ENCODE results near the gene CDPF1. TPM values are rescaled to one million over a fixed set of nuclear protein-coding genes. Genes with fewer than 3 reads are reported as not detected.

The CDPF1 gene
- total RNA-seq, 1 experiment from 2014 or later = 11.2 TPM

- TF ChIP-seq TCF7L2 (IDR thresholded peaks at IDR 0.05; ENCODE audit: low read depth, low read length) (no peak), SIN3A (IDR thresholded peaks at IDR 0.05; ENCODE audit: borderline replicate concordance, insufficient read depth, low read depth, low read length) (no peak), REST (IDR thresholded peaks at IDR 0.05; ENCODE audit: insufficient read depth in 1 of 2, low read depth in 2 of 2, low read length in 1 of 2) (no peak), POLR2AphosphoS5 (IDR thresholded peaks at IDR 0.05; ENCODE audit: low read depth, low read length) (no peak), CTCF (IDR thresholded peaks at IDR 0.05) (no peak)
- Histone ChIP-seq H3K27ac (ENCODE audit: low read length) (no peak overlapping the region), H3K36me3 (ENCODE audit: control insufficient read depth, insufficient read depth, low read length) (no peaks in the 10 kb centered on the region), H3K27me3 (ENCODE audit: control insufficient read depth, insufficient read depth, low read length) (no peaks in the 10 kb centered on the region), H3K4me1 (ENCODE audit: control insufficient read depth, insufficient read depth, low read length) (no peaks in the 10 kb centered on the region), H3K9me3 (ENCODE audit: control insufficient read depth, insufficient read depth, low read depth, low read length) (no peaks in the 10 kb centered on the region), H3K4me3 (ENCODE audit: low read depth in 2 of 2, low read length in 2 of 2) (no peak overlapping the region)
- DNase-seq (ENCODE audit: low read depth, low spot score) (no peak), ATAC-seq (no peak)
- CTCF ChIA-PET = no interaction called here
- POLR2A ChIA-PET = no interaction called here
- intact Hi-C loops (cut with micrococcal nuclease; ENCODE audit: unreplicated experiment) (no loop called here), in situ Hi-C loops (cut with HindIII; ENCODE audit: low pct_unique_long_range_greater_than_20kb, low sequenced_read_pairs) (no loop called here)
- BruUV-seq (replicated peaks) = no TSS peak
Measured at GRCh38 chr22:46209262-46209661, 40.8 kb downstream of the CDPF1 start.

- BruUV-seq (replicated peaks) = no TSS peak
- intact Hi-C loops (cut with micrococcal nuclease; ENCODE audit: unreplicated experiment) (no loop called here), in situ Hi-C loops (cut with HindIII; ENCODE audit: low pct_unique_long_range_greater_than_20kb, low sequenced_read_pairs) (no loop called here)
- Histone ChIP-seq H3K9me3 (ENCODE audit: control insufficient read depth, insufficient read depth, low read depth, low read length) (no peaks in the 10 kb centered on the region), H3K27ac (ENCODE audit: low read length) (no peak overlapping the region), H3K4me3 (ENCODE audit: low read depth in 2 of 2, low read length in 2 of 2) (no peak overlapping the region), H3K36me3 (ENCODE audit: control insufficient read depth, insufficient read depth, low read length) (no peaks in the 10 kb centered on the region), H3K4me1 (ENCODE audit: control insufficient read depth, insufficient read depth, low read length) (peaks cover 5% of the 10 kb centered on the region; the same call in 1 of the 2 replicates), H3K27me3 (ENCODE audit: control insufficient read depth, insufficient read depth, low read length) (no peaks in the 10 kb centered on the region)
- no peak for TF ChIP-seq REST (IDR thresholded peaks at IDR 0.05; ENCODE audit: insufficient read depth in 1 of 2, low read depth in 2 of 2, low read length in 1 of 2)
- TF ChIP-seq POLR2AphosphoS5 (IDR thresholded peaks at IDR 0.05; ENCODE audit: low read depth, low read length) = no peak
- TF ChIP-seq SIN3A (IDR thresholded peaks at IDR 0.05; ENCODE audit: borderline replicate concordance, insufficient read depth, low read depth, low read length) = no peak
- TF ChIP-seq TCF7L2 (IDR thresholded peaks at IDR 0.05; ENCODE audit: low read depth, low read length) = no peak
- no peak for TF ChIP-seq CTCF (IDR thresholded peaks at IDR 0.05)
- ChIA-PET CTCF (no interaction called here), POLR2A (no interaction called here)
- no peak for DNase-seq (ENCODE audit: low read depth, low spot score)
- no peak for ATAC-seq
Measured at GRCh38 chr22:46203601-46203980, 46.5 kb downstream of the CDPF1 start.

Measured in Panc1 (cell line).